Measurements from ENCODE around the gene MKI67.

GRCh38 chr10:128080641-128081040 is 45.6 kb downstream of the MKI67 start:
- TF ChIP-seq EZH2 (IDR thresholded peaks at IDR 0.05; ENCODE audit: borderline replicate concordance, low read depth, low read length, severe bottlenecking) = no peak
- TF ChIP-seq POLR2A (IDR thresholded peaks at IDR 0.05; ENCODE audit: low read depth, low read length) = no peak
- TF ChIP-seq CTCF (IDR thresholded peaks at IDR 0.05; ENCODE audit: extremely low read depth in 1 of 2, insufficient read depth in 1 of 2, low read depth in 1 of 2, low read length in 2 of 2) = no peak
- TF ChIP-seq GATA2 (IDR thresholded peaks at IDR 0.05; ENCODE audit: insufficient read depth, insufficient read length, low read depth, low read length) = no peak
- no peak for TF ChIP-seq MAX (IDR thresholded peaks at IDR 0.05; ENCODE audit: insufficient read depth, insufficient read length)
